Tibial nerve (tissue), 4 donors: ENCODE data around the gene PPP2R3B. TPM values are rescaled to one million over a fixed set of nuclear protein-coding genes. Genes with fewer than 3 reads are reported as not detected.

Source experiments
- DNase-seq, 2 donors: peaks; one replicate each; pipeline ENCODE4 v3.0.0-alpha.2; 2019; ENCODE audit warnings: low spot score in 2 of 2
- H3K27ac ChIP-seq, 4 donors: fragments of 200-600 bp; sonication (generic) in 3 of 4; one replicate each; pipeline ENCODE4 v1.5.1; 2017 to 2019; ENCODE audit warnings: mild to moderate bottlenecking in 1 of 4
- H3K27me3 ChIP-seq, 2 donors: fragments of 200-600 bp; sonication (generic) in 1 of 2; one replicate each; pipeline versions ENCODE4 v1.5.1 to v1.6.0; 2017 to 2019
- H3K36me3 ChIP-seq, 3 donors: fragments of 200-600 bp; sonication (generic); one replicate each; pipeline ENCODE4 v1.5.1; 2018 to 2019
- H3K4me1 ChIP-seq, 4 donors: fragments of 200-600 bp; sonication (generic) in 3 of 4; one replicate each; pipeline ENCODE4 v1.5.1; 2017 to 2019
- H3K4me3 ChIP-seq, 4 donors: fragments of 200-600 bp; sonication (generic) in 3 of 4; one replicate each; pipeline ENCODE4 v1.5.1; 2017 to 2019; ENCODE audit warnings: mild to moderate bottlenecking in 1 of 4, moderate library complexity in 1 of 4
- H3K9me3 ChIP-seq, 4 donors: fragments of 200-600 bp; sonication (generic) in 3 of 4; one replicate each; pipeline ENCODE4 v1.5.1; 2017 to 2019
- CTCF ChIP-seq, 5 experiments: fragments of 200-600 bp in 3 of 5; fragments of 450-650 bp in 2 of 5; sonication (generic) in 3 of 5; IDR thresholded peaks; one replicate each; pipeline ENCODE4 v1.5.1; 2016 to 2019; ENCODE audit warnings: antibody characterized with exemption in 5 of 5, mild to moderate bottlenecking in 3 of 5, moderate library complexity in 2 of 5
- EP300 ChIP-seq, 2 donors: sonication (generic); formaldehyde crosslinking; IDR thresholded peaks; one replicate each; pipeline ENCODE4 v1.6.1; 2017; ENCODE audit warnings: antibody characterized with exemption in 2 of 2, mild to moderate bottlenecking in 1 of 2
- POLR2A ChIP-seq, 2 donors: fragments of 450-650 bp; IDR thresholded peaks; one replicate each; pipeline ENCODE4 v1.6.1; 2017; ENCODE audit warnings: antibody characterized with exemption in 2 of 2, mild to moderate bottlenecking in 2 of 2, moderate library complexity in 2 of 2
- WGBS, 2 donors: methylation state at CpG; one replicate each; pipeline ENCODE4 v1.1.5; 2018; 5-methylcytosine and 5-hydroxymethylcytosine counted together
- total RNA-seq, 4 donors: library from RNA; depleted of rRNA; stranded (reverse); fragments of >200 nt; gene quantifications; one replicate each; pipeline ENCODE4 v1.1.0, GENCODE V29; 2016

The PPP2R3B gene
- total RNA-seq, 4 donors from 2014 or later = 20.4 to 59.4 (median 32.7) TPM

DNA sequence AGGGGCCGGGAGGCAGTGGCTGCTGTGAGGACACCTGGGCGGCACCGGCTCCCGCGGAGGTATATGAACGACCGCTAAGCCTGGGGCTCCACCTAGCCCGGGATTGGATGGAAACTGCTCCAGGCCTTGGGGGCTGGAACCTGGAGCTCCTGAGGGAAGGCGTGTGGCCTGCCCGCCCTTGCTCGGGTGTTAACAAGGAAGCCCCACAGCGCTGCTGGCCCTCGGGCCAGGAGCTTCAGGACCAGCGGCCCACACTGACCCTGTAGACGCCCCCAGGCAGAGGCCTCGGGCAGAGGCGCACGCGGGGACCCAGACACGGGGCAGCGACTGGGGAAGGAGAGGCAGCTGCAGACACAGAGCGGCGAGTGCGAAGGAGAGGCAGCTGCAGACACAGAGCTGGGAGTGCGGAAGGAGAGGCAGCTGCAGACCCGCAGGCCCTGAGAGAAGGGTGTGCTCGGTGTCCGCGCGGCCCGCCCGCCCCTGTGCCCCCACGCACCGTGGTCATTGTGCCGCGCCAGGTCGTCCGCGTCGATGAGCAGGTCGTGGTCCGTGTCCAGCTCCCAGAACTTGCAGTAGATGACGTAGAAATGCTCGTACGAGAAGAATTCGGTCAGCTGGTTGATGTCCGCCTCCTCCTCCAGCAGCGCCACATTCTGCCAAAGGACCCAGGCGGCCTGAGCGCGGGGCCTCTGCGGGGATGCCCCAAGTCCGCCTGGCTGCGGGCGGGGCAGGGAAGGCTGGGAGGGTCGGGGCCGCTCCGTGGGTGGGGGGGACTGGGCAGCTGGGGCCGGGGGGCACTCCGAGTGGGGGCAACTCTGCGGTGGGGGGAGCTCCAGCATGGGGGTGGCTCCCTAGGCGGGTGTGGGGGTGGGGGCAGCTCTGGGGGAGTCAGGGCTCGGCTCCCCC is 41.4 kb downstream of the PPP2R3B start:
- H3K9me3 ChIP-seq = no peaks in the 10 kb centered on the region
- peaks cover 0 to 53% (median 0%) of the 10 kb centered on the region in 3 donors for H3K36me3 ChIP-seq
- TF ChIP-seq CTCF (IDR thresholded peaks at IDR 0.05) (no peak), EP300 (IDR thresholded peaks at IDR 0.05) (no peak), POLR2A (IDR thresholded peaks at IDR 0.05) (no peak)
- H3K4me3 ChIP-seq = no peak overlapping the region
- no peak overlapping the region for H3K27ac ChIP-seq
- peaks cover 0 to 10% (median 0%) of the 10 kb centered on the region in 4 donors for H3K4me1 ChIP-seq
- DNase-seq = no peak
- H3K27me3 ChIP-seq = no peaks in the 10 kb centered on the region
- WGBS, 2 donors = 96% methylated on average over 46 to 61 of the region's 63 CpGs

- DNase-seq = no peak
- H3K27ac ChIP-seq = no peak overlapping the region
These were observed 42.3 kb downstream of the PPP2R3B start for GRCh38 chrX:344371-344901.

DNA sequence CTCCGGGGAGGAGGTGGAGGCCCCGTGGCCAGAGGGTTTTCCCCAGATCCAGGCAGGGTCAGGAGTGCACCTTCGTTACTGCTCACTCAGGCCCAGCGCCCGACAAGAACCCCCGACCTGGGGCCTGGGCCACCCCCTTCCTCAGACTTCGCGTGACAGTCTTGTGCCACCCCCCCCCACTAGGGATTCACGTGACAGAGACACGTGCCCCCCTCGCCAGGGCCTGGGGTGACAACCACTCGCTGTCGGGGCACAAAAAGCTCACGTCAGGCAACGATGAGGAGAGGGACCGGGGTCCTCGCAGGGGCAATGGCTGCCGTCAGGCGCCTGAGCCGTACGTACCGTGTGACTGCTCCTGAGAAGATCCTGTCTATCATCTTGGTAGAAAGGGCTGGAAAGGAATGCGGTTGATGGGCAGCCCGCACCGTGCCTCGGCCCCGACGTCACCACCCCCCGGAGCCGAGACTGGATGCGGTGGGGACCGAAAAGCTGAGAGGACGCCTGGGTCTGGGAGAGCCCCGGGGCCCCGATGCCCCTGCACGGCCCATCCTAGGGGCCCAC is 45.1 kb downstream of the PPP2R3B start:
- Histone ChIP-seq H3K9me3 (no peaks in the 10 kb centered on the region), H3K4me1 (no peaks in the 10 kb centered on the region), H3K27me3 (no peaks in the 10 kb centered on the region), H3K36me3 (peaks cover 0 to 64% (median 0%) of the 10 kb centered on the region in 3 donors), H3K27ac (no peak overlapping the region), H3K4me3 (no peak overlapping the region)
- DNase-seq = no peak
- WGBS, 2 donors = 93 to 94% methylated on average over 30 to 32 of the region's 36 CpGs
- TF ChIP-seq EP300 (IDR thresholded peaks at IDR 0.05) (no peak), CTCF (IDR thresholded peaks at IDR 0.05) (no peak), POLR2A (IDR thresholded peaks at IDR 0.05) (no peak)

More at GRCh38 chrX:344371-344901, 42.3 kb downstream of the PPP2R3B start:
- Histone ChIP-seq H3K4me3 (no peak overlapping the region), H3K36me3 (peaks cover 0 to 49% (median 0%) of the 10 kb centered on the region in 3 donors), H3K9me3 (no peaks in the 10 kb centered on the region), H3K27me3 (no peaks in the 10 kb centered on the region), H3K4me1 (peaks cover 0 to 10% (median 0%) of the 10 kb centered on the region in 4 donors)
- WGBS, 2 donors = 97% methylated on average over 46 to 47 of the region's 47 CpGs
- TF ChIP-seq CTCF (IDR thresholded peaks at IDR 0.05) = no peak
- TF ChIP-seq POLR2A (IDR thresholded peaks at IDR 0.05) = no peak
- TF ChIP-seq EP300 (IDR thresholded peaks at IDR 0.05) = no peak

GRCh38 chrX:340641-341423 is 45.9 kb downstream of the PPP2R3B start:
- no peaks in the 10 kb centered on the region for H3K27me3 ChIP-seq
- H3K4me1 ChIP-seq = no peaks in the 10 kb centered on the region
- TF ChIP-seq CTCF (IDR thresholded peaks at IDR 0.05) = no peak
- TF ChIP-seq POLR2A (IDR thresholded peaks at IDR 0.05) = no peak
- no peak for TF ChIP-seq EP300 (IDR thresholded peaks at IDR 0.05)
- no peaks in the 10 kb centered on the region for H3K9me3 ChIP-seq
- WGBS, 2 donors = 88 to 97% methylated on average over 17 to 44 of the region's 52 CpGs
- no peak overlapping the region for H3K4me3 ChIP-seq
- peaks cover 0 to 66% (median 0%) of the 10 kb centered on the region in 3 donors for H3K36me3 ChIP-seq
- no peak for DNase-seq
- H3K27ac ChIP-seq = no peak overlapping the region
